ENCODE measurements around the gene DNAH17. TPM values are rescaled to one million over a fixed set of nuclear protein-coding genes. Genes with fewer than 3 reads are reported as not detected.

Gene DNAH17
- total RNA-seq, 1 donor from 2014 or later, result not detected

GRCh38 chr17:78523934-78524655, 53.1 kb downstream of the DNAH17 start:
- no peak for TF ChIP-seq CTCF (IDR thresholded peaks at IDR 0.05)
- Histone ChIP-seq H3K9me3 (no peaks in the 10 kb centered on the region), H3K27ac (no peak overlapping the region), H3K4me3 (no peak overlapping the region), H3K4me1 (no peaks in the 10 kb centered on the region), H3K27me3 (no peaks in the 10 kb centered on the region), H3K36me3 (no peaks in the 10 kb centered on the region)
- DNase-seq (ENCODE audit: low spot score in 2 of 2), result no peak
- intact Hi-C loops (cut with DNase I), result no loop called here

- Histone ChIP-seq H3K4me1 (no peaks in the 10 kb centered on the region), H3K9me3 (no peaks in the 10 kb centered on the region), H3K36me3 (no peaks in the 10 kb centered on the region), H3K4me3 (no peak overlapping the region), H3K27me3 (no peaks in the 10 kb centered on the region), H3K27ac (no peak overlapping the region)
- DNase-seq (ENCODE audit: low spot score in 2 of 2), result no peak
- intact Hi-C loops (cut with DNase I), result no loop called here
- TF ChIP-seq CTCF (IDR thresholded peaks at IDR 0.05), result no peak
These were observed 55.0 kb downstream of the DNAH17 start for GRCh38 chr17:78522031-78522809.

- no peak for TF ChIP-seq CTCF (IDR thresholded peaks at IDR 0.05)
- H3K9me3 ChIP-seq, result no peaks in the 10 kb centered on the region
- H3K27ac ChIP-seq, result no peak overlapping the region
- no peak overlapping the region for H3K4me3 ChIP-seq
- H3K36me3 ChIP-seq, result no peaks in the 10 kb centered on the region
- intact Hi-C loops (cut with DNase I), result no loop called here
- no peak for DNase-seq (ENCODE audit: low spot score in 2 of 2)
- no peaks in the 10 kb centered on the region for H3K27me3 ChIP-seq
- no peaks in the 10 kb centered on the region for H3K4me1 ChIP-seq
These were observed 59.8 kb downstream of the DNAH17 start for GRCh38 chr17:78517421-78517820.

GRCh38 chr17:78515480-78515879, 61.7 kb downstream of the DNAH17 start:
- Histone ChIP-seq H3K27me3 (no peaks in the 10 kb centered on the region), H3K4me3 (no peak overlapping the region), H3K9me3 (no peaks in the 10 kb centered on the region), H3K36me3 (no peaks in the 10 kb centered on the region), H3K4me1 (no peaks in the 10 kb centered on the region), H3K27ac (no peak overlapping the region)
- no peak for TF ChIP-seq CTCF (IDR thresholded peaks at IDR 0.05)
- intact Hi-C loops (cut with DNase I), result no loop called here
- no peak for DNase-seq (ENCODE audit: low spot score in 2 of 2)

GRCh38 chr17:78514521-78514920, 62.7 kb downstream of the DNAH17 start:
- no peak for TF ChIP-seq CTCF (IDR thresholded peaks at IDR 0.05)
- Histone ChIP-seq H3K36me3 (no peaks in the 10 kb centered on the region), H3K4me1 (no peaks in the 10 kb centered on the region), H3K9me3 (no peaks in the 10 kb centered on the region), H3K4me3 (no peak overlapping the region), H3K27ac (no peak overlapping the region), H3K27me3 (no peaks in the 10 kb centered on the region)
- intact Hi-C loops (cut with DNase I), result no loop called here
- no peak for DNase-seq (ENCODE audit: low spot score in 2 of 2)

All from ascending aorta (tissue), 2 donors.